ENCODE measurements around the gene LSM4.

DNA sequence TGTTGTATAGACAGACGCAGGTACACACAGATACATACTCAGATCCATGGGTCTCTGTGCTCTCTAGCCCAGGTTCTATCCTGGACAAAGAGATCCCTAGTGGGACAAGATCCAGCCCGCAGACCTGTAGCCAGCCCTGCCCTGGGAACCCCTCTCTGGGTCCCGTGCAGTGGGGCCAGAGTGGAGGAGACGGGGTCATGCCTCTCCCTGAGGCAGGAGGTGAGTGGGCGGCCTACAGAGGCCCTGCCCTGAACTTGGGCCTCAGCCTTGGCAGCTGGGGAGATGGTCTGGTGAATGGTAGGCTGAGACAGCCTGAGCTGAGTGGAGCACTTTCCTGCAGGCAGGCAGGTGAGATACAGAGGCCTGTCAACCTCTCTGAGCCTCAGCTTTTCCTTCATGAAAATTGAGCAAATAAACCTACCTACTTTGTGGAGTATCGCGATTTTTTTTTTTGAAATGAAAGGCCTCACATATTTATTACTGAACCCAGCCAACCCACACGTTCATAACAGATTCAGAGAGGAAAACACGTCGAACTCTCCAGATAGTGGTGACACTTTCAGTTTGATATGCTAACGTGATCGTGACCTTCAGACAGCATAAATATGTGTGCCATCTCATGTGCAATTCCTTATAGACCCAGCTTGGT lies 38.0 kb downstream of the LSM4 start:
- TF ChIP-seq, protein P1, sequence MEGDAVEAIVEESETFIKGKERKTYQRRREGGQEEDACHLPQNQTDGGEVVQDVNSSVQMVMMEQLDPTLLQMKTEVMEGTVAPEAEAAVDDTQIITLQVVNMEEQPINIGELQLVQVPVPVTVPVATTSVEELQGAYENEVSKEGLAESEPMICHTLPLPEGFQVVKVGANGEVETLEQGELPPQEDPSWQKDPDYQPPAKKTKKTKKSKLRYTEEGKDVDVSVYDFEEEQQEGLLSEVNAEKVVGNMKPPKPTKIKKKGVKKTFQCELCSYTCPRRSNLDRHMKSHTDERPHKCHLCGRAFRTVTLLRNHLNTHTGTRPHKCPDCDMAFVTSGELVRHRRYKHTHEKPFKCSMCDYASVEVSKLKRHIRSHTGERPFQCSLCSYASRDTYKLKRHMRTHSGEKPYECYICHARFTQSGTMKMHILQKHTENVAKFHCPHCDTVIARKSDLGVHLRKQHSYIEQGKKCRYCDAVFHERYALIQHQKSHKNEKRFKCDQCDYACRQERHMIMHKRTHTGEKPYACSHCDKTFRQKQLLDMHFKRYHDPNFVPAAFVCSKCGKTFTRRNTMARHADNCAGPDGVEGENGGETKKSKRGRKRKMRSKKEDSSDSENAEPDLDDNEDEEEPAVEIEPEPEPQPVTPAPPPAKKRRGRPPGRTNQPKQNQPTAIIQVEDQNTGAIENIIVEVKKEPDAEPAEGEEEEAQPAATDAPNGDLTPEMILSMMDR (conservative IDR thresholded peaks at IDR 0.05; ENCODE audit: low read depth in 2 of 2), result no peak
- no peak for TF ChIP-seq POLR2AphosphoS5 (IDR thresholded peaks at IDR 0.05; ENCODE audit: low read depth)
- TF ChIP-seq, protein P2, sequence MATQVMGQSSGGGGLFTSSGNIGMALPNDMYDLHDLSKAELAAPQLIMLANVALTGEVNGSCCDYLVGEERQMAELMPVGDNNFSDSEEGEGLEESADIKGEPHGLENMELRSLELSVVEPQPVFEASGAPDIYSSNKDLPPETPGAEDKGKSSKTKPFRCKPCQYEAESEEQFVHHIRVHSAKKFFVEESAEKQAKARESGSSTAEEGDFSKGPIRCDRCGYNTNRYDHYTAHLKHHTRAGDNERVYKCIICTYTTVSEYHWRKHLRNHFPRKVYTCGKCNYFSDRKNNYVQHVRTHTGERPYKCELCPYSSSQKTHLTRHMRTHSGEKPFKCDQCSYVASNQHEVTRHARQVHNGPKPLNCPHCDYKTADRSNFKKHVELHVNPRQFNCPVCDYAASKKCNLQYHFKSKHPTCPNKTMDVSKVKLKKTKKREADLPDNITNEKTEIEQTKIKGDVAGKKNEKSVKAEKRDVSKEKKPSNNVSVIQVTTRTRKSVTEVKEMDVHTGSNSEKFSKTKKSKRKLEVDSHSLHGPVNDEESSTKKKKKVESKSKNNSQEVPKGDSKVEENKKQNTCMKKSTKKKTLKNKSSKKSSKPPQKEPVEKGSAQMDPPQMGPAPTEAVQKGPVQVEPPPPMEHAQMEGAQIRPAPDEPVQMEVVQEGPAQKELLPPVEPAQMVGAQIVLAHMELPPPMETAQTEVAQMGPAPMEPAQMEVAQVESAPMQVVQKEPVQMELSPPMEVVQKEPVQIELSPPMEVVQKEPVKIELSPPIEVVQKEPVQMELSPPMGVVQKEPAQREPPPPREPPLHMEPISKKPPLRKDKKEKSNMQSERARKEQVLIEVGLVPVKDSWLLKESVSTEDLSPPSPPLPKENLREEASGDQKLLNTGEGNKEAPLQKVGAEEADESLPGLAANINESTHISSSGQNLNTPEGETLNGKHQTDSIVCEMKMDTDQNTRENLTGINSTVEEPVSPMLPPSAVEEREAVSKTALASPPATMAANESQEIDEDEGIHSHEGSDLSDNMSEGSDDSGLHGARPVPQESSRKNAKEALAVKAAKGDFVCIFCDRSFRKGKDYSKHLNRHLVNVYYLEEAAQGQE (IDR thresholded peaks at IDR 0.05; ENCODE audit: unreplicated experiment), result no peak
- no peak for TF ChIP-seq EZH2phosphoT487 (IDR thresholded peaks at IDR 0.05; ENCODE audit: unreplicated experiment)
- no peak for TF ChIP-seq NANOG (IDR thresholded peaks at IDR 0.05; ENCODE audit: borderline replicate concordance)
- TF ChIP-seq EZH2 (IDR thresholded peaks at IDR 0.05; ENCODE audit: low read depth, unreplicated experiment), result no peak
- no peak for TF ChIP-seq CREB1 (CRISPR knock-in tag; IDR thresholded peaks at IDR 0.05; ENCODE audit: low read depth)
- TF ChIP-seq JUNB (IDR thresholded peaks at IDR 0.05; ENCODE audit: unreplicated experiment), result no peak
- no peak for TF ChIP-seq STAT1 (IDR thresholded peaks at IDR 0.05; ENCODE audit: unreplicated experiment)
- TF ChIP-seq, protein P3, sequence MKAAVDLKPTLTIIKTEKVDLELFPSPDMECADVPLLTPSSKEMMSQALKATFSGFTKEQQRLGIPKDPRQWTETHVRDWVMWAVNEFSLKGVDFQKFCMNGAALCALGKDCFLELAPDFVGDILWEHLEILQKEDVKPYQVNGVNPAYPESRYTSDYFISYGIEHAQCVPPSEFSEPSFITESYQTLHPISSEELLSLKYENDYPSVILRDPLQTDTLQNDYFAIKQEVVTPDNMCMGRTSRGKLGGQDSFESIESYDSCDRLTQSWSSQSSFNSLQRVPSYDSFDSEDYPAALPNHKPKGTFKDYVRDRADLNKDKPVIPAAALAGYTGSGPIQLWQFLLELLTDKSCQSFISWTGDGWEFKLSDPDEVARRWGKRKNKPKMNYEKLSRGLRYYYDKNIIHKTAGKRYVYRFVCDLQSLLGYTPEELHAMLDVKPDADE (IDR thresholded peaks at IDR 0.05), result no peak
- no peak for TF ChIP-seq ZNF331 (CRISPR knock-in tag; IDR thresholded peaks at IDR 0.05; ENCODE audit: low read depth)
- TF ChIP-seq ZNF114 (CRISPR knock-in tag; IDR thresholded peaks at IDR 0.05), result no peak
- TF ChIP-seq, protein P4, sequence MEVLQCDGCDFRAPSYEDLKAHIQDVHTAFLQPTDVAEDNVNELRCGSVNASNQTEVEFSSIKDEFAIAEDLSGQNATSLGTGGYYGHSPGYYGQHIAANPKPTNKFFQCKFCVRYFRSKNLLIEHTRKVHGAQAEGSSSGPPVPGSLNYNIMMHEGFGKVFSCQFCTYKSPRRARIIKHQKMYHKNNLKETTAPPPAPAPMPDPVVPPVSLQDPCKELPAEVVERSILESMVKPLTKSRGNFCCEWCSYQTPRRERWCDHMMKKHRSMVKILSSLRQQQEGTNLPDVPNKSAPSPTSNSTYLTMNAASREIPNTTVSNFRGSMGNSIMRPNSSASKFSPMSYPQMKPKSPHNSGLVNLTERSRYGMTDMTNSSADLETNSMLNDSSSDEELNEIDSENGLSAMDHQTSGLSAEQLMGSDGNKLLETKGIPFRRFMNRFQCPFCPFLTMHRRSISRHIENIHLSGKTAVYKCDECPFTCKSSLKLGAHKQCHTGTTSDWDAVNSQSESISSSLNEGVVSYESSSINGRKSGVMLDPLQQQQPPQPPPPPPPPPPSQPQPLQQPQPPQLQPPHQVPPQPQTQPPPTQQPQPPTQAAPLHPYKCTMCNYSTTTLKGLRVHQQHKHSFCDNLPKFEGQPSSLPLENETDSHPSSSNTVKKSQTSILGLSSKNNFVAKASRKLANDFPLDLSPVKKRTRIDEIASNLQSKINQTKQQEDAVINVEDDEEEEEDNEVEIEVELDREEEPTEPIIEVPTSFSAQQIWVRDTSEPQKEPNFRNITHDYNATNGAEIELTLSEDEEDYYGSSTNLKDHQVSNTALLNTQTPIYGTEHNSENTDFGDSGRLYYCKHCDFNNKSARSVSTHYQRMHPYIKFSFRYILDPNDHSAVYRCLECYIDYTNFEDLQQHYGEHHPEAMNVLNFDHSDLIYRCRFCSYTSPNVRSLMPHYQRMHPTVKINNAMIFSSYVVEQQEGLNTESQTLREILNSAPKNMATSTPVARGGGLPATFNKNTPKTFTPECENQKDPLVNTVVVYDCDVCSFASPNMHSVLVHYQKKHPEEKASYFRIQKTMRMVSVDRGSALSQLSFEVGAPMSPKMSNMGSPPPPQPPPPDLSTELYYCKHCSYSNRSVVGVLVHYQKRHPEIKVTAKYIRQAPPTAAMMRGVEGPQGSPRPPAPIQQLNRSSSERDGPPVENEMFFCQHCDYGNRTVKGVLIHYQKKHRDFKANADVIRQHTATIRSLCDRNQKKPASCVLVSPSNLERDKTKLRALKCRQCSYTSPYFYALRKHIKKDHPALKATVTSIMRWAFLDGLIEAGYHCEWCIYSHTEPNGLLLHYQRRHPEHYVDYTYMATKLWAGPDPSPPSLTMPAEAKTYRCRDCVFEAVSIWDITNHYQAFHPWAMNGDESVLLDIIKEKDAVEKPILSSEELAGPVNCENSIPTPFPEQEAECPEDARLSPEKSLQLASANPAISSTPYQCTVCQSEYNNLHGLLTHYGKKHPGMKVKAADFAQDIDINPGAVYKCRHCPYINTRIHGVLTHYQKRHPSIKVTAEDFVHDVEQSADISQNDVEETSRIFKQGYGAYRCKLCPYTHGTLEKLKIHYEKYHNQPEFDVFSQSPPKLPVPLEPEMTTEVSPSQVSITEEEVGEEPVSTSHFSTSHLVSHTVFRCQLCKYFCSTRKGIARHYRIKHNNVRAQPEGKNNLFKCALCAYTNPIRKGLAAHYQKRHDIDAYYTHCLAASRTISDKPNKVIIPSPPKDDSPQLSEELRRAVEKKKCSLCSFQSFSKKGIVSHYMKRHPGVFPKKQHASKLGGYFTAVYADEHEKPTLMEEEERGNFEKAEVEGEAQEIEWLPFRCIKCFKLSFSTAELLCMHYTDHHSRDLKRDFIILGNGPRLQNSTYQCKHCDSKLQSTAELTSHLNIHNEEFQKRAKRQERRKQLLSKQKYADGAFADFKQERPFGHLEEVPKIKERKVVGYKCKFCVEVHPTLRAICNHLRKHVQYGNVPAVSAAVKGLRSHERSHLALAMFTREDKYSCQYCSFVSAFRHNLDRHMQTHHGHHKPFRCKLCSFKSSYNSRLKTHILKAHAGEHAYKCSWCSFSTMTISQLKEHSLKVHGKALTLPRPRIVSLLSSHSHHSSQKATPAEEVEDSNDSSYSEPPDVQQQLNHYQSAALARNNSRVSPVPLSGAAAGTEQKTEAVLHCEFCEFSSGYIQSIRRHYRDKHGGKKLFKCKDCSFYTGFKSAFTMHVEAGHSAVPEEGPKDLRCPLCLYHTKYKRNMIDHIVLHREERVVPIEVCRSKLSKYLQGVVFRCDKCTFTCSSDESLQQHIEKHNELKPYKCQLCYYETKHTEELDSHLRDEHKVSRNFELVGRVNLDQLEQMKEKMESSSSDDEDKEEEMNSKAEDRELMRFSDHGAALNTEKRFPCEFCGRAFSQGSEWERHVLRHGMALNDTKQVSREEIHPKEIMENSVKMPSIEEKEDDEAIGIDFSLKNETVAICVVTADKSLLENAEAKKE (CRISPR knock-in tag; IDR thresholded peaks at IDR 0.05), result no peak

Data from GM23338 (cell line).